Keratinocyte (primary cell): ENCODE results near the gene TBC1D22B. TPM values are rescaled to one million over a fixed set of nuclear protein-coding genes. Genes with fewer than 3 reads are reported as not detected.

Experiments used
- DNase-seq: peaks from one replicate; pipeline ENCODE4 v3.0.0-alpha.2; 2011; ENCODE audit warnings: low read depth, missing footprints, low spot score
- FAIRE-seq: peaks from 2 replicates; lab custom pipeline; 2011; peaks lifted over from hg19 to GRCh38; lab: Jason Lieb, UNC
- H2AFZ ChIP-seq: 2 replicates; pipeline ENCODE4 v1.6.0; 2012; ENCODE audit warnings: low read length, control low read depth, inconsistent platforms; ENCODE audit not compliant: control insufficient read depth
- H3K27ac ChIP-seq: 2 replicates; pipeline ENCODE4 v1.5.1; 2011; ENCODE audit warnings: low read length; ENCODE audit not compliant: control insufficient read depth, insufficient read depth
- H3K27me3 ChIP-seq: 3 replicates; pipeline ENCODE4 v1.6.0; 2011; ENCODE audit warnings: low read length; ENCODE audit not compliant: control insufficient read depth, insufficient read depth; ENCODE audit errors: extremely low read depth
- H3K36me3 ChIP-seq, 2 experiments: 2 replicates in 1 of 2; 3 replicates in 1 of 2; pipeline ENCODE4 v1.5.1; 2011; ENCODE audit warnings: low read length in 2 of 2, mild to moderate bottlenecking in 1 of 2; ENCODE audit not compliant: control insufficient read depth in 2 of 2, insufficient read depth in 2 of 2; ENCODE audit errors: extremely low read depth in 1 of 2
- H3K4me1 ChIP-seq: 3 replicates; pipeline ENCODE4 v1.5.1; 2011; ENCODE audit warnings: low read length; ENCODE audit not compliant: control insufficient read depth, insufficient read depth; ENCODE audit errors: extremely low read depth
- H3K4me2 ChIP-seq: 3 replicates; pipeline ENCODE4 v1.6.0; 2011; ENCODE audit warnings: low read depth, low read length; ENCODE audit not compliant: control insufficient read depth, insufficient read depth; ENCODE audit errors: extremely low read depth
- H3K4me3 ChIP-seq, 3 experiments: fragments of 200-600 bp in 1 of 3; sonication (generic) in 1 of 3; 2 replicates in 2 of 3; 3 replicates in 1 of 3; pipeline ENCODE4 v1.5.1; 2011 to 2016; ENCODE audit warnings: low read length in 3 of 3, mild to moderate bottlenecking in 3 of 3, control low read depth in 2 of 3, inconsistent platforms in 1 of 3, low read depth in 1 of 3, mixed read lengths in 1 of 3, mixed run types in 1 of 3, moderate library complexity in 1 of 3; ENCODE audit not compliant: control insufficient read depth in 2 of 3, insufficient read depth in 2 of 3; ENCODE audit errors: extremely low read depth in 1 of 3
- H3K79me2 ChIP-seq: 2 replicates; pipeline ENCODE4 v1.6.0; 2012; ENCODE audit warnings: low read length; ENCODE audit not compliant: control insufficient read depth, insufficient read depth
- H3K9ac ChIP-seq: 3 replicates; pipeline ENCODE4 v1.6.0; 2011; ENCODE audit warnings: low read length; ENCODE audit not compliant: control insufficient read depth, insufficient read depth; ENCODE audit errors: extremely low read depth
- H3K9me1 ChIP-seq: 3 replicates; pipeline ENCODE4 v1.6.0; 2011; ENCODE audit warnings: low read length; ENCODE audit not compliant: control insufficient read depth, insufficient read depth; ENCODE audit errors: extremely low read depth
- H3K9me3 ChIP-seq: 2 replicates; pipeline ENCODE4 v1.5.1; 2012; ENCODE audit warnings: low read depth, low read length; ENCODE audit not compliant: control insufficient read depth
- H4K20me1 ChIP-seq: 3 replicates; pipeline ENCODE4 v1.6.0; 2011; ENCODE audit warnings: low read length; ENCODE audit not compliant: control insufficient read depth, insufficient read depth; ENCODE audit errors: extremely low read depth
- CTCF ChIP-seq, 3 experiments: IDR thresholded peaks in 1 of 3; conservative IDR thresholded peaks in 1 of 3; optimal IDR thresholded peaks in 1 of 3; 2 replicates in 2 of 3; 3 replicates in 1 of 3; pipeline versions ENCODE3 to v1.5.1; 2011; ENCODE audit warnings: low read length in 3 of 3, mild to moderate bottlenecking in 3 of 3, moderate library complexity in 2 of 3, control low read depth in 1 of 3, inconsistent platforms in 1 of 3; ENCODE audit not compliant: insufficient read depth in 2 of 3; ENCODE audit errors: extremely low read depth in 1 of 3
- EZH2 ChIP-seq: IDR thresholded peaks from one replicate; pipeline ENCODE4 v1.6.1; 2012; ENCODE audit warnings: inconsistent platforms, mild to moderate bottlenecking, low read length, moderate library complexity
- dilution Hi-C: fragments of 300-500 bp; cut with MboI; formaldehyde crosslinking; loops from one replicate; pipeline ENCODE4 v1.7.0; 2020; ENCODE audit warnings: low sequenced_read_pairs; ENCODE audit not compliant: extremely low pct_ligation_motif_present
- polyA plus RNA-seq, 5 experiments: library from polyadenylated mRNA; depleted of rRNA in 3 of 5; stranded (reverse) in 3 of 5; stranded (forward) in 1 of 5; unstranded in 1 of 5; fragments of >200 nt; gene quantifications; 1 replicate in 1 of 5; 2 replicates in 3 of 5; 3 replicates in 1 of 5; pipeline versions ENCODE4 v1.2.1 to v1.2.3, GENCODE V29; 2011 to 2012; ENCODE audit warnings: missing spikeins in 2 of 5, low read depth in 1 of 5, low replicate concordance in 1 of 5

TBC1D22B gene
- polyA plus RNA-seq, 1 donor (not counting 4 experiments of a cell fraction or from before 2014, with no cell fraction given), result 5.9 TPM

GRCh38 chr6:37260444-37260843, 2.9 kb downstream of the TBC1D22B start:
- no peak overlapping the region for H3K27ac ChIP-seq
- H3K79me2 ChIP-seq, result peaks cover 65% of the 10 kb centered on the region
- FAIRE-seq (no peak), DNase-seq (no peak)
- dilution Hi-C loops, result no loop called here
- peaks cover 3% of the 10 kb centered on the region for H3K9me1 ChIP-seq
- peaks cover 0 to 4% of the 10 kb centered on the region in 2 experiments for H3K36me3 ChIP-seq
- no peaks in the 10 kb centered on the region for H3K9me3 ChIP-seq
- no peak overlapping the region for H3K4me2 ChIP-seq
- no peaks in the 10 kb centered on the region for H4K20me1 ChIP-seq
- TF ChIP-seq EZH2 (no peak), CTCF (optimal IDR thresholded peaks at IDR 0.05 in 1 of 3, IDR thresholded peaks at IDR 0.05 in 1 of 3, conservative IDR thresholded peaks at IDR 0.05 in 1 of 3; ENCODE audit: extremely low read depth in 1 of 3, insufficient read depth in 2 of 3, low read length in 3 of 3) (no peak)
- no peak overlapping the region for H2AFZ ChIP-seq
- H3K9ac ChIP-seq, result no peak overlapping the region
- no peak overlapping the region for H3K4me3 ChIP-seq
- H3K27me3 ChIP-seq, result no peaks in the 10 kb centered on the region
- peaks cover 25% of the 10 kb centered on the region for H3K4me1 ChIP-seq

GRCh38 chr6:37261198-37261597, 3.6 kb downstream of the TBC1D22B start:
- peaks cover 3% of the 10 kb centered on the region for H3K9me1 ChIP-seq
- peaks cover 66% of the 10 kb centered on the region for H3K79me2 ChIP-seq
- peaks cover 25% of the 10 kb centered on the region for H3K4me1 ChIP-seq
- dilution Hi-C loops, result no loop called here
- no peaks in the 10 kb centered on the region for H3K27me3 ChIP-seq
- no peak for FAIRE-seq
- no peak for DNase-seq
- no peak overlapping the region for H3K9ac ChIP-seq
- TF ChIP-seq CTCF (optimal IDR thresholded peaks at IDR 0.05 in 1 of 3, IDR thresholded peaks at IDR 0.05 in 1 of 3, conservative IDR thresholded peaks at IDR 0.05 in 1 of 3; ENCODE audit: extremely low read depth in 1 of 3, insufficient read depth in 2 of 3, low read length in 3 of 3) (no peak), EZH2 (no peak)
- H4K20me1 ChIP-seq, result no peaks in the 10 kb centered on the region
- no peak overlapping the region for H2AFZ ChIP-seq
- no peak overlapping the region for H3K4me2 ChIP-seq
- no peak overlapping the region for H3K27ac ChIP-seq
- H3K36me3 ChIP-seq, result peaks cover 0 to 4% of the 10 kb centered on the region in 2 experiments
- no peaks in the 10 kb centered on the region for H3K9me3 ChIP-seq
- no peak overlapping the region for H3K4me3 ChIP-seq
